AG08396 (cell line): ENCODE measurements around the gene MAPKAPK3.

Source experiments
- DNase-seq: peaks from one replicate; pipeline ENCODE4 v3.0.0; 2012; ENCODE audit warnings: low spot score, mixed read lengths

Gene MAPKAPK3

DNA sequence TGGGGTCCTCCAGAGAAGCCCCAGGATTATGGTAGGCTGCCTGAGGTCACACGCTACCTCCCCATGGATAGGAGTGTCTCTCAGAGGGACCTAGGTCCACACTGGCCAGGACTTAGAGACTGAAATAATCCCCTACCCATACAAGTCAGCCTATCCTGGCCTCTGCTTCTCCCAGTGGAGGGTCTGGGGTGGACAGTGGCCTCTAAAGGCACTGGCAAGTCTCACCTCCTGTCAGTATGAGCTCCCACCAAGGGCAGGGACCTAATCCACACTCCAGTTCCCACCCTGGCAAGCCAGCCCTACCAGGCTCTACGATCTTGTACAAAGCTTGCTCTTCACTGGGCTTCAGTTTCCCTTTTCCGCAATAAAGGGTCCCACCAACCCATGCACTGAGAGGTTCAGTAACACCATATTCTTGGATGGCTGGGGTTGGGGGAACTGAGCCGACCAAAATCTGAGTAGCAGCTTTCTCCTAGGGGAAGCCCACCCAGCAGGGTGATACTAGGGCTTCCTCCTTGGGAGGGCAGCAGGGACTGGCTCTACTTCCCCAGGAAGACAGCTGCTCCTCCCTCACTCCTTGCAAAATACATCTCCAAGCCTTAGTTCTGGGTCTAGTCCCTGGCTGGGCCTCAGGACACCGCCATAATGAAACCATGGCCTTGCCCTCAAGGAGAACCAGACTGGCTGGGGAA is 7.7 kb upstream of the MAPKAPK3 start:
- DNase-seq: no peak

DNA sequence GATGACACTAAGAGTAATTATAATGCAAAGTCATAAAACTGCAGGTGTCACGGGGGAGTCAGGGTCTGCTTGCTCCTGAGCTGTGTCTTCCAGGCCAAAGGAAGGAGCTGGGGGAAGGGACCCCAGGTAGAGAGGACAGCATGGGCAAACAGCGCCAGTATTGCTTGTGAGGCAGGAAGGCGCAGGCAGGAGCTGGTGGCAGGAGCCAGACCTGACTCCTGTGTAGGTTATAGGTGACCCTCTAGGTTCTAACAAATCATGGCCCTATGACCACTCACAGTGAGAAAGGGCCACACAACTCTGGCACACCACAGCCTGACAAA is 7.2 kb upstream of the MAPKAPK3 start:
- DNase-seq: no peak

DNA sequence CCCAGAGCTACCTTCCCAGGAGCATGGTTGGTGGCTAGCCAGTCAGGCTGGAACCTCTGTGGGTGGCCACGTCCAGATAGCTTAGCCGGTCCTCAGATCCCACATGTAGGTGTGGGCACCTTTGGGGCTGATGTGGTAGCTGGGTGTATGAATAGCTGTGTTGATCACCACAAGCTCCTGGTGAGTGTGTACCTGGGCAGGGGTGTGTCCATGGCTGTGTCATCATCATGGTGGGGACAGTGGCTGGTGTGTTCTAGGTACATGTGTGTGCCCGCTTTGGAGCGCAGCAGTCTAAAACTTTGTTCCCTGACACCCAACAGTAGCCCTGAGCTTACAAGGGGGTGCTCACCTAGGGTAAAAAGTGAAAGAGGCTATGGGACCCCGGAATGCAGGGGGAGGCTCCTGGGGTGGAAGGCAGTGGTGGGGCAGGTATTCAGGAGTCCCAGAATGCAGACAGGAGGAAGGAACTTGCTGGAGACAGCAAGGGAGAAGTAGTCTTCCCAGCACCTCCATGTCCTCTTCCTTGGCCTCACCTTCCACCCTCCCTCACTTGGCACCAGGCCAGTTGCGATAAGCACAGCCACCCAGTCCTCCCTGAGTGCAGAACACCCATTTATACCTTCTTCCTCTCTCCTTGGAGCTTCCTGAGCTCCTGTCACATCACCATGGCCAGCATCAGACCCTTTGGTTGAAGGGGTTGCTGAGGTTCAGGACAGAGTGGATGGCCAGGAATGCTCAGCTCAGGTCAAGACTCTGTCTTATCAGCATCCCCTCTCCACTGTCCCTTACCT is 6.6 kb upstream of the MAPKAPK3 start:
- DNase-seq: no peak

DNA sequence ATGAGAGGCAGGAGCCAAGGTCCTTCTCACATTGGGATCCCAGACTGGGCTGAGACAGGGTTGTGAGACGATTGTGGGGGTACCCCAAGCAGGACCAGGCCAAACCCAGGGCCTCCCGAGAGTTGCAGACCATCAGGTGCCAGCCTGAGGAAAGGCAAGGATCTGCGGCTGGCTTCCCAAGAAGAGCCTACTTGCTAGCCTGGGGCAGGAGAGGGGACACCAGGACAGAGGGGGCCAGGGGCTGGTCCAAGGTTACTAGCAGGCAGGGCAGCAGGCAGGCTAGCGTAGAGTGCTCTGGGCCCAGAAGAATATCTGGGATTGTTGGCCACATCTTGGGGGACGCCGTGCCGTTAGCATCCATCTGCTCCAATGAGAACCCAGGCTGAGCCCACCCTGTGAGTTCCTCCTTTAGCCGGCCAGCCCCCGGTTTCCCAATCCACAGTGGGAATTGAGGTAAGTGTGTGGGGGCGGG is 5.9 kb upstream of the MAPKAPK3 start:
- DNase-seq: no peak

DNA sequence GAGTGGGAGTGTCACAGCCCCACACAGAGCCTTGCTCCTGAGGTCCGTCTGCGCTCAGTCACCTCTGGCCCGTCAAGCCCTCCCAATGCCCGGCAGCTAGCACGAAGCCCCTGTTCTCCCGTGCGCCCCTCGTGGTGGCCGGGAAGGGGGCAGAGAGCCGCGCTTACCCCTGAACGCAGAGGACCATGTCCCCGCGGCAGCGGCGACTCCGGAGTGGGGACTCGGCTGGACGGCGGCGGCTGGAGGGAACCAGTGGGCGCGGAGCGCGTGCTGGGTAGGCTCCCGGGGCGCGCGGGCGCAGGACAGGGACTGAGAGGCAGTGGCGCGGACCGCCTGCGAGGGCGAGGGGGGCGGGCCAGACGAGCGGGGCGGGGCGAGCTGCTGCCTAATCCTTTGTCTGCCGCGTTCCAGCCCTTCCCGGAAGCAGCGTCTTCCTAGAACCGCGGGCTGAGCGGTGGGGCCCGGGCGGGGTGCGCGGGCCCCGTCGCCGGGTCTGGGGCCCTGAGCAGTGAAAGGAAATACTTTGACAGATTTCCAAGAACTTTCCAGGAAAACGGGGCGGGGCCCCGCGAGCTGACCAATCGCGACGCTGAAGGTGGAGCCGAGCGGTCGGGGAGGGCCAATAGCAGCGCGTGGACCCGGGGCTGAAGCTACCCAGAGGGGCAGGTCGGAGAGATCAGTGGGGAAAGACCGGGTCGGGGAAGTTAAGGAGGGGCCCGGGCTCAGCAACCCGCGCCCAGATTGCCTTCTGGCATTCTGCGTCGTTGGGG is 5.3 kb upstream of the MAPKAPK3 start, which contains the start of gene CISH:
TSS of gene CISH (minus strand) at position 311 of the 770 bp plus-strand sequence. CDS start at position 187, 124 bp downstream.
- peak; percentile 94 for DNase-seq

DNA sequence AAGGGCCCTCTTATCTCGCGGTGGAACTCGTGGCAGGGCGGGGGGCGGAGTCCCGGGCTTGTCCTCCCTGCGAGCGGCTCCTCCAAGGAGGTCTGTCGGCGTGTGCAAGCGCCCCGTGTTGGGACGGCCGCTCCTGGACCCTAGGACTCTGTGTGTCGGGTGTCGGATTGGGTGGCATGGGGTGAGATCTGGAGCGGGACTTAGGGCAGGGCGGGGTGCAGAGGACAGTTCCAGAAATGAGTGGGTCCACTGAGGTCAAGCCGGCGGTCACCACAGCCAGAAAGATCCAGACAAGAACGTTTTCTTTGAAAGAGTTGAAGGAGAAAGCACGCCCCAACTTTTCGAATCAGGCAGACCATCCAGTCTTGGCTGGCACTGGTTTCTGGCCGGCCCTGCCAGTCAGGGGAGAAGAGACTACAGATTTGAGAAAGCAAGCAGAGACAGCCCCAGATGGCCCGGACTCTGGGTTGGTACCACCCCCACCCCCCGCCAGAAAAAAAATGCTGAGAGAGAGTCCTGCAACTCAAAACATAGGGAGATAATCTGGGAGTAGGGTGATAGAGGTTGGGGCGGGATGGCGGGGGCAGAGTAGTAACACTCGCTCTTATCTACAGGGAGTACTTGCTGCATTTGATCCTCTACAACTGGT is 4.6 kb upstream of the MAPKAPK3 start:
- no peak for DNase-seq

DNA sequence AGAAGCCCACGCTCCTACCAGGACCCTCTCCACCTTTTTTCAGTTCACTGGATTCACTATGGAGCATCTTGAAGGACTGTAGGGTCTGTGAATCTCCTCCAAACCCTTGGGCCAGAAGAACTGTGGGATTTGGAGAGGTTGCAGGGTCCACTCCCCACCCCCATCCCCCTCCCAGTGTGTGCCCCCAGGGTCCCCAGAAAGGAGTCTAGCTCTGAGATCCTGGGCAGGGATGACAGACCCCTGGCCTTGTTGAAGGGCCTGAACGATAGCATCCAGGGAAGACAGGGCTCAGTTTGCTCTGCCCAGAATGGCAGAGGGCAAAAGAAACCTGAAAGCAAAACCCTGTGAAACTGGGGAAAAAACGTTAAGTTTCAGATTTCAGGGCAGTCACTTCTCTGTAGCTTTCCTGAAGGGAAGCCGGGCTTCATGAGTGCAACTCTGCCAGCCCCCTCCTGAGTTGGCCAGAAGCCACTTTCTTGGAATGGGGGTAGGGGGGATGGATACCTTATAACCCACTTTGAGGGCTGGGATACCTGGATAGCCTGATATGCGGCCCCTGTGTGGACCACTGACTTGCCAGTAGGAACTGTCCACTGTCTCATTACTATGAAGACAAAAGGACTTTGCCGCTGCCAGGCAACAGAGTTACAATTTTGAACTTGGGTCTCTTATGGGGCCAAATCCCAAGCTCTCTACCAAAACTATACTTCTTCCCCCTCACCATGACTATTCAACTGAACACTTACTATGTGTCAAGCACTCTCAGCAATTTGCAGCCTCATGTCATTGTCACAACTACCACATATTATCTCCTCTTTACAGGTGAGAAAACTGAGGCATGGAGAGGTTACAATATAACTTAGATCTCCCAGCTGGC is 3.7 kb upstream of the MAPKAPK3 start:
- DNase-seq: no peak

DNA sequence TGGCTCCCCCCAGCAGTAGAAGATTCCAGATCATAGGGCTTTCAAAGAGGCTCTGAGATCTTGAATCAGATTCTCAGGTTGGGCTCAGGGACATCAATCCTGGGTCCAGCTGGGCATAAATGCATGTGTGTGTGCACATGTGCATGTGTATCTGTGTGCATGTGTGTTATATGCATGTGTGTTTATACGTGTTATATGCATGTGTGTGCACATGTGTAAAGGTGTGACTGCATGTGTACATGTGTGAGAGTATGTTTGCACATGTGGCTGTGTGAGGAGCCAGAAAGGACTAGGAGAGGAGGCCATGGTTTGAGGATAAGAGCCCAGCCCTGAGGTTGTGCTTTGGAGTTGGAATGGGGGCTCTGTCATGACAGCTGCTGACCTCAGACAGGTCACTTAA is 1.8 kb upstream of the MAPKAPK3 start:
- no peak for DNase-seq

DNA sequence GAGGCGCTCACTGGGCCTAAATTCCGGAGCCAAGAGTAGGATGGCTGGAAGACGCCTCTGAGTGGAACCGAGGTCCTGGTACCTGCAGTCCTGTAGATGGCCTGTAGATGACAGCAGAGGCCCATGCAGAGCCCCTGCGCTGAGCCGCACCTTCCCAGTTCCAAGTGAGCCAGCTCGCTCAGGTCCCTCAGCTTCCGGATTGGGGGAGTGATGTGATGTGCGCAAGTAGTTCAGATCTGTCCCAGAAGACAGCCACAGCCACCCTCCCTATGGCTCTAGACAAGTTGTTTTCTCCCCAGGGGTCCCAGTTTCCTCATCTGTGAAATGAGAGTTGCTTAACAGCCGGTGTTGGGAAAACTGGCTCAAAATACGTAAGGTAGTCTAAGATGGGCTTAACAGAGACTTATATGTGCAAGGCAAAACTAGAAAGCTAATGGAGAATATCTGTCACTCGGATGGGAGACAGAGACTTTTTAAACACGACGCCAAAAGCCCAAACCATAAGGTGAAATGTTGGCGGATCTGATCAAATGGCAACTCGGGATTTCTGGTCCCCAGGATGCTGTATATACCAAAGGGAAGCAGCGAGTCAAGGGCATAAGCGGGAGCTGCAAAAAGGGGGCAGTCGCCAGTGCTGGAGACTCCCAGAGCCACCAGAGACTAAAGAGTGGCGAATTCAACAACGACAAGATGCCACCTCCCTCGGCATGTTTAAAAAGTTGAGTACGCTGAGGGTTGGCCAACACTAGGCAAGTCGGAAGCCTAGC is 765 bp upstream of the MAPKAPK3 start:
- peak; percentile 91 for DNase-seq

DNA sequence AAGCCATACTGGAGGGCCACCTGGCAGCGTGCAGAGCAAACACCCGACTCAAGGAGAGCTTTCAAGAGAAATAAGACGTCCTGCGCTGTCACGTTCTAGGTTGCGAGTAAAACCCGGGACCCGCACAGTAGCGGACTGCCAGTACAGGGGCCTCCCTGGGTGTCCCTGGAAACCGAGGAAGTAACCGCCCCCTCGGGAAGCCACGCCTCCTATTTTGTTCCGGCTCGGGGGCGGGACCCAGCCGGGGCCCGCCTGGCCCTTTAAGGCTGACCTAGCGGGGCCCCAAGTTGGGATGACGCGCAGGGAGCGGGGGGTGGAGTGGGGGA is 218 bp upstream of the MAPKAPK3 start:
- peak; percentile 96 for DNase-seq

DNA sequence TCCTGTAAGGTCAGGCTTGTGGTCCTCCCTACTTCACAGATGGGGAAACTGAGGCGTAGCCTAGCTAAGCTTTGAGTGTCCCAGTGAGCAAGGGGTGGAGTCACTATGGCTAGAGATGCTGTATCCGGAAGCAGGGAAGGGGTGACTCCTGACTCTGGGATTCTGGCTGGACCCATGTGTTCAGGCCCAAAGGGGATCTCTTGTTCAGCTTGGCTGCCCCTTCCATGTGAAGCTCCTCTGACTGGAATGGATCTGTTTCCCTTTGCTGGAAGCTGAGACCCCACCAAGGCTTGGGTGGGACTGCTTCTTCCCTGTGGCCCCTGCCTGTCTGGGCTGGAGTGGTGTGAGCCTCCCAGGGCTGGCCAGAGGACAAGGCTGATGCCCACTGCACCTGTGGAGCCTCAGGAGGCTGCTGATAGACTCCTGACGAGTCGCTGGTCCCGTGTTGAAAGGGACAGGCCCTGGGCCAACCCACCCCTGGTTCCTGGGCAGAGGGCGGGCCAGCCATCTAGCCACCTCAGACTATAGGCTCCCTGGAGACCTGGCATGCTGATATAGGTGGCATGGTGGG is 1.0 kb downstream of the MAPKAPK3 start:
- no peak for DNase-seq

DNA sequence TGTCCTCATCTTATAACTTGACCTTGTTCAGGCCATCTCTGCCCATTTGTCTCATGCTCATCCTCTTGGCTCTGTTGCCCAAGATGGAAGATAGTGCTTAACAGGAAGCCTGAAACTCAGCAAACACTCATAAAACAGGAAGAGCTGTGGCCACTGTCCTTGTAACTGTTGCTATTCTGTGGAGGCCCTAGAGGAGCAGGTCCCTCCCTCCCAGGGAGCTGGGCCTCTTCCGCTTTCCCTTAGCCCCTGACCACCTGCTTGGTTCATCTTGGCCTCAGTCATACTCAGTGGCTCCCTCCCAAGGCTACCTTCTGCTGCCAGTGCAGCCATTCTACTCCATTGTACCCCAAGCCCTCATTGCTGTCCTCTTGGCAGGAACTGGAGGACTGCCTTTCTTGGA is 3.5 kb downstream of the MAPKAPK3 start:
- DNase-seq: no peak

DNA sequence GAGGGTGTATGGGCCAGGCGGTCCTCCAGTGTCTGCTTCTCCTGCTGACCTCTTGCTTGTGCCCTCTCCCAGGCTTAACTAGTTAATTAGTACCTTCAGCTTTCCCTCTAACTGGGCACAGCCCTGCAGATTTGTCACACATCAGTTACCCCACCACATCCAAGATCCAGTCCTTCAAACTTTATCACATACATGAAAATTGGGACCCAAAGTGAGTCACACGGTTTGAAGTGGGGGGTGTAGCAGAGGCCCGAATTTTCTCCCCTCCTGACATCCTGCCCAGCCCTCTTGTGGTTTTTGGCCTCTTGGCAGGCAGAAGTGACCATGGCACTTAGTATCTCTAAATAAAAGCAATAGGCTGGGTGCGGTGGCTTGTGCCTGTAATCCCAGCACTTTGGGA is 3.9 kb downstream of the MAPKAPK3 start:
- no peak for DNase-seq

DNA sequence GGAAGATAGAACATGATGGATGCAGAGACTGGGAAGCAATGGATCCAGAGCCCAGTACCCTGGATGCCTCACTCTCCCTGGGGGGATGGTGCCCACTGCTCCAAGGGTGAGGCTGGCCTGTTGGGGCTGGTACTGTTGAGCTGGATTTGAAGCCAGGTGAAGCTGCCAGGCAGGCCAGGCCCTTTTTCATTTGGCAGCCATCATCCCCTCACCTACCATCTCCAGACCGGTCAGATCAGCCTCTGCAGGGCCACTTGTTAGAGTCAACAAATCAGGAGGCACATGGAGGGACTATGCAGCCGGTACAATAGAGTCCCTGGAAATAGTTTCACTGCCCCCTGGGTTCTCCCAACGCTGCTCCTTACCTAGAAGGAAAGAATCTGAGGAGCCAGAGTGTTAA is 5.9 kb downstream of the MAPKAPK3 start:
- DNase-seq: no peak

DNA sequence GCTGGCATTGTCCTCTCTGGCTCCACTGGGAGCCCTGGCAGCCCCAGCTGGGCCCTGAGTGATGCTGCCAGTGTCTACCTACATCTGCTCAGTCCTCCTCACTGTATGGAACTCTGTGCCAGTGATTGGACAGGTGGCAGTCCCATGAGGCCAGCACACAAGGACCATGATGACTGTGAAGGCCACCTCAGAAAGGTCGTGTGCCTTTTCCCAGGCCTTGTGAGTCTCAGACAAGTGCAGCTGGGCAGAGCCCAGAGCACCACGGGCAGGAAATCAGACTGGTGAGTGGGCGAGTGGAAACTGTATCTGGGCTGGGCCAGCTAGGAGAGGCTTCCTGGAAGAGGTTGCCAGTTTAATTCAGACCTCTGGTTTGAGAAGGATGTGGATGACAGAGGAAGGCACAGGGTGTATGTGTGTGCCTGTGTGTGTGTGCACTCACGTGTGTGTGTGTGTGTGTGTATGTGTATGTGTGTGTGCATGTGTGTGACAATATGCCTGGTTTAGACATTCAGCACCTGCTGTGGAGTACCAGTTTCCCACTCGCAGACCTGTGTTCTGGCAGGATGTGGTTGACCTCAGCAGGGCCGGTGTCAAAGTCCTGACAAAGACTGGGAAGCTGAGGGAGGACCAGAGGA is 7.0 kb downstream of the MAPKAPK3 start:
- DNase-seq: no peak

DNA sequence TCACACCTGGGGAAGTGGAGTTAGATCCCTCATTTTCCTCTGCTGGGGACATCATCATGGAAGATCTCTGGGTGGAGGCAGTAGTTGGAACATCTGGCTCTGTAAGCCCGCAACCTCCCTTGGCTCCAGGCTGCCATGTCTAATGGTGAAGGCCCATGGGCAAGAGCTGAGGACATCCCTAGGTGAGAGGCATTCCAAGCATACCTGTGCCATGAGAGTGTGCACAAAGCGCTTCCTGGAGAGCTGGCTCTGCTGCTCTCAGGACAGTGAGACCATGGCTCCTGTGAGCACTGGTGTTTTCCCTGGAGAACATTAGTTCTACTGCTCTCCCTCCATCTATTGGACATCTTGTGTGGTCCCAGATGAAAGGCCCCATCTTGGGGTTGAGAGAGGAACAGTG is 7.7 kb downstream of the MAPKAPK3 start:
- no peak for DNase-seq

DNA sequence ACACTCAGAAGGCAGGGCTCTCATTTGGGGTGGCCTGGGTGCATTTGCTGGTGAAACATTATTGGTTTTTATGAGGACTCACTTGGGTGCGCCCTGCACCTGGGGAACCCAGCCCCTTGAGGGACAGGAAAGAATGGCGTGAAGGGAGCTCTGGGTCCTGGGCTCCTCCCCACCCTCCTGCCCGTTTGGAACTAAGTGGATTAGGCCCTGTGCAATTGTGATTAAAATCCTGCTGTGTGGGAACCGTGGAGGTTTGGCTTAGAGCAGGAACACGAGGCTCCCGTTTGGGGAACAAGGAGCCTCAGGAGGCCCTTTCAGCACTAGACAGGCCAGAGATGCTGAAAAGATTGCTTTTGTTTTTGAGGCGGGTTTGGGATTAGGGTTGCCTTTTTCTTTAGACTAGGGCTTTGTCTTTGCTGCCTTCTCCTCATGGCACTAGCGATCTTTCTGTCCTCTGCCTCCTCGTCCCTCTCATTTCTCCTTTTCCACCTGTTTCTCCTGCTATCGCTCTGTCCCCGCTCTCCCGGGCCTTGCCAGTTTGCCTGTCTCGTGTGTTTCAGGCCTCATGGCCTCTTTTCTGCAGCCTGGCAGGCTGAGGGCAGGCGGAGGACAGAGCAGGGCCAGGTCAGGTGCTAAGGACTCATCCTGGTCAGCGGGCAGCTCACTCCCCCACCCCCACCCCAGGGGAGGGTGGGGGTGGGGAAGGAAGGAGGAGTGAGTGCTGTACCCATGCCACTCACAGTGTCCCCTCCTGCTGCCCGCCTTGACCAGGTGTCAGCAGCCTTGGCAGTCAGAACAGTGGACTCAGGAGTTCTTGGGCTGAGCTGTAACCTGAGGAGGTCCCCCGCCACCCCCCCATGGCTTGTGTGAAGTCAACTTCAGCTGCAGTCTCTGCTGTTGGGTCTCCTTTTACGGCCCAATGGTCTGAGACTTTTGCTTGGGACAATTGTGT is 8.6 kb downstream of the MAPKAPK3 start:
- no peak for DNase-seq

DNA sequence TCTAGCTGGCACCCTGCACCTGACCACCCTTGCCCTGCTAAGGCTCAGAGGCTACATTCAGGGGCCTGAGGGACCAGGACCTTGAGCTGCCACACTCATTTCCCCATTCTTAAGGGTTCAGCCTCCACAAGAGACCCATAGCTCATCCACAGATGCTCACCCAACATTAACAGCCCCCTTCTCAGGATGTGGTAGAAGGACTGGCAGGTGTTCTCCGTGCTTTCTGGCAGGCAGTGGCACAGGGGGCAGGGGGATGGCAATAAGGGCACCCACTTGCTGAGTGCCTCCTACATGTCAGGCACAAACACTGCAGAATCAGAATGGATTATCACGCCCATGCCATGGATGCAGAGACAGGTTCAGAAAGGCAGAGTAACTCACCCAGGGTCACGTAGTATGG is 9.4 kb downstream of the MAPKAPK3 start:
- no peak for DNase-seq
